ENCODE data around the gene FBP1.
A peak's percentile ranks its signal among the peaks of the same experiment; 100 is the strongest.
"Not testable (repeated sequence)": the region's sequence is repeated elsewhere in the genome, so short reads cannot be mapped to it uniquely, and the experiment has no call there.

The FBP1 gene

GRCh38 chr9:94568972-94569712 is 70.2 kb downstream of the FBP1 start:
- DNase-seq: no peak

- no peak for DNase-seq
Measured at GRCh38 chr9:94568250-94568889, 70.9 kb downstream of the FBP1 start.

- no peak for DNase-seq
Measured at GRCh38 chr9:94567271-94567670, 72.0 kb downstream of the FBP1 start.

- DNase-seq: no peak
Measured at GRCh38 chr9:94566550-94566949, 72.8 kb downstream of the FBP1 start.

GRCh38 chr9:94564279-94564678 is 75.0 kb downstream of the FBP1 start:
- not testable (repeated sequence) for DNase-seq

GRCh38 chr9:94563548-94563947 is 75.8 kb downstream of the FBP1 start:
- DNase-seq: no peak

- no peak for DNase-seq
Measured at GRCh38 chr9:94560237-94560636, 79.1 kb downstream of the FBP1 start.

GRCh38 chr9:94557376-94557775 is 81.9 kb downstream of the FBP1 start:
- no peak for DNase-seq

GRCh38 chr9:94554439-94555331 is 84.6 kb downstream of the FBP1 start, which contains the start of gene PCAT7:
Gene PCAT7 (plus strand): TSS chr9:94555083.
- DNase-seq: peak in 1 of 2 donors; percentile 3

- DNase-seq: no peak
Measured at GRCh38 chr9:94554078-94554438, 85.3 kb downstream of the FBP1 start.

Measured in CD4-positive, alpha-beta T cell treated with Interleukin-4 for 1 hour (primary cell).